CD4-positive, alpha-beta T cell treated with Interleukin-15 for 1 hour (primary cell): ENCODE results near the gene POLR3B.
"Not testable (repeated sequence)": the region's sequence is repeated elsewhere in the genome, so short reads cannot be mapped to it uniquely, and the experiment has no call there.

ENCODE experiments used
- DNase-seq: peaks from one replicate; pipeline ENCODE4 v3.0.0-alpha.2; 2020

The POLR3B gene

DNA sequence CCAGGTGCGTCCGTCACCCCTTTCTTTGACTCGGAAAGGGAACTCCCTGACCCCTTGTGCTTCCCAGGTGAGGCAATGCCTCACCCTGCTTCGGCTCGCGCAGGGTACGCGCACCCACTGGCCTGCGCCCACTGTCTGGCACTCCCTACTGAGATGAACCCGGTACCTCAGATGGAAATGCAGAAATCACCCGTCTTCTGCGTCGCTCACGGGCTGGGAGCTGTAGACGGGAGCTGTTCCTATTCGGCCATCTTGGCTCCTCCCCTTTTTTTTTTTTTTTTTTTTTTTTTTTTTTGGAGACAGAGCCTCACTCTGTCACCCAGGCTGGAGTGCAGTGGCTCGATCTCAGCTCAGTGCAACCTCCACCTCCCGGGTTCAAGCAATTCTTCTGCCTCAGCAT is 120.1 kb downstream of the POLR3B start:
- DNase-seq = not testable (repeated sequence)

DNA sequence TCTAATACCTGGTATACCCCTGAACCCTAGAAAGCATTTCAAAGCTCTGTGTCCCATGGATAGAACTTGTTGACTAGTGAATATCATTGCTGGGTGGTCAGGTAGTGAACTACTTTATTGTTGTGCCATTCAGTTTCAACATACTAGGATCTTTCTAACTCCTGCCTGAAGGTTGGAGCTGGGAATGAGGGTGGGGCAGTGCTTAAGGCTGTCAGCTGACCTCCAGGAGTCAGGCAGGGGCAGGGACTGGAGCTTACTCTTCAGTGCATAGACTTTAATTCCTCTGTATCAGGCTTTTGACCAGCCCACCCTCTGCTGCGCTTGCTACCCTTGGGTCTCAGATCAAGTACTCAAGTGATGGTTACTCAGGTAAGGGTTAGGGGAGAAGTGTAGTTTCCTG is 122.7 kb downstream of the POLR3B start:
- DNase-seq = no peak

DNA sequence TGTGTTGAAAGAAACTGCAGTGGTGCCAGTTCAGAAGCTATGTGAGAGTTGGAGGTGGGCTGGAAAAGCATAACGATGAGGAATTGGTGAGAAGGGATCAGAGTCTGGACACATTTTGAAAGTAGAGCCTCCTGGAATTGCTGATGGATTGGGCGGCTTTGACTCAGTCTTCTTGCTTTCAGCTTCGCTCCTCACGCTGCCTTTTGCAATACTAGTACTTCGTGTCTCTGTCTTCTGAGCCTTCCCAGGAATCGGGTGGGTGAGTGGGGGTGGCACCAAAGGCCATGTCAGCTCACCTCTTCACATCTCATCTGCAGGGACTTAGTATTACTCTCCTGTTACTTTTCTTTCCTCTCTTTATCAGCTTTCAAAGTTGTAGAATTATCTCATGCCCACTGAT is 123.7 kb downstream of the POLR3B start:
- no peak for DNase-seq

DNA sequence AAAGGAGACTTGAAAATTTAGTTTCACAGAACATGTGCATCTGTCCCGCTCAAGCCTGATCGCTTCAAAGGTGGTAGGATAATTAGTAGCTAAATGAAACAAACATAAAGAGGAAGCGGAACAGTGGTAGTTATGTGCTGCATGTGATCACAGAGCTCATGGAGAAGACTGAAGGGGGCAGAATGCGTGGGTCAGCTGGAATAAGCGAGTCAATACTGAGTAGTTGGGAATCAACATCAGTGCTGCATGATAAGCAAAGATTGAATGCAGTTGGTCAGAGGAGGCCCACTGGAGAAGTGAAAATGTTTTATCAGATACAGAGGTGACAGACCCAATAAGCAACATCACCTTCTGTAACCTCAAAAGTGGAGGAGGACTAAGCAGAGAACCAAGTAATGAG is 130.1 kb downstream of the POLR3B start:
- DNase-seq = no peak

DNA sequence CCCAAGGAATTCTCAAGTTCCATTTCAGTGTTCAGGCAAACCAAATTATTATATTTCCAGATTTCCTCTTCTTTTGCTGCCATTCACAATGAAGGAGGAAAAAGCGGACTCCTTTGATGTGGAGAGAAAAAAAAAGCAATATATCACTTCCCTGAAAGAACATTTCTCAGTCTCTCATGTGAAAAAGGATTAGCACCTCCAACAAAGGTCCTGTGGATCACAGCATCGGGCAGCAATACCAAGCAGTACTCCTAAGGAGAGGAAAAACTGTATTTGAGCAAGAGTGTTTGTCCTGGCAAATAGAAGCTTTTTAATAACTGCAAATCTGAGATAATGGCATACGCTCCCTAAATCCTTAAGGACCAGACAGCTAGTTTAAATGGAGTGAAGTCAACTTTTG is 131.3 kb downstream of the POLR3B start:
- DNase-seq = no peak

DNA sequence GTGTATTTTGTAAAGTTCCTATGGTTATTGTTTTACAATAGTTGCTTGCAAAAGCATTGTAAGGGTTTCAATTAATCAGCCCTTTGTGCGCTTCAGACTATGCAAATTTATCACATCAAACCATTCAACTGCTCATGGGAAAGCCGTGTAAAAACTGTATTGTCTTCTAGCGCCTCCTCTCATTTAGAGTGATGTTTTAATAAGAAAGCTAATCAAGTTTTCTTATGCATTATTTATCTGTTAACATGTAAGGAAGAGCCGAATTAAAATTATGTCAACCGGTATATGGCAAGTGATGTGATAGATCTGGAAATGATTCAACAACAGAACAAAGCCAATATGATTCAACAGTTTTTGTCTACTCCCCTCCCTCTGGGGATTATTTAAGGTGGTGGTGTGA is 132.7 kb downstream of the POLR3B start:
- DNase-seq = no peak

DNA sequence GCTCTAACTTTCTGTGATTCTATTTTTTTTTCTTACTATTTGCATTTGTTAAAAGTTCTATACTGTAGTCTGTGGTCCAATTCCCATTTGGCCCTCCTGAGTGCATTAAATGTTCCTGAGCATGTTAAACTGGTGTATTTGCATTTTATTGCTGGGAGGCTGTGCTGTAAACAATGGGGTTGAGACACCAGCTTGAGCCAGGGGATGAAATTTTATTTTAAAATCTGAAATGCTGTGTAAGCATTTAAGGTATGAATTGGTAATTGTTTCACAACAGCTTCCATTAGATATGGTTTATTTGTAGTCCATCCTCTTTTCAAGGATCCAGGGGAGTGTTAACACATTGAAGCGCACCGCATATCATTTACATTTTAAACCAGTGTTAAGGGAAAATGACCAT is 135.3 kb downstream of the POLR3B start:
- no peak for DNase-seq

DNA sequence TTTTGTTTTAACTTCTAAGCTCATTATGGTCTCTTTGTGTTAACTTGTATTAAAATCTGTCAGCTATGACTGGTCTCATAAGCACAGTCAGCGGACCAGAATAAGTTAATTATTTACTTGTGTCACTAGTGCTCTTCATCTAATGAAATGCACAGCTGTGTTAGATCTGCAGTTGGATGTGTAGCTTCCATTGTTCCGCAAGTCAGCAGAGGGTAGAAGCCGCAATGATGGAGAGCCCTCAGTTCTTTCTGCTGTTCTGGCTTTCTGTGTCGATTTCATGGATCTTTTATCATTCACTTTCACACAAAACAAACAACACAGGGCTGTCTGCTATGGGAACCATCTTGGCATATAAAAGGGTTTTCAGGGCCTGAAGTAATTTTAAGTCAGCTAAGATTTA is 136.0 kb downstream of the POLR3B start:
- DNase-seq = no peak

DNA sequence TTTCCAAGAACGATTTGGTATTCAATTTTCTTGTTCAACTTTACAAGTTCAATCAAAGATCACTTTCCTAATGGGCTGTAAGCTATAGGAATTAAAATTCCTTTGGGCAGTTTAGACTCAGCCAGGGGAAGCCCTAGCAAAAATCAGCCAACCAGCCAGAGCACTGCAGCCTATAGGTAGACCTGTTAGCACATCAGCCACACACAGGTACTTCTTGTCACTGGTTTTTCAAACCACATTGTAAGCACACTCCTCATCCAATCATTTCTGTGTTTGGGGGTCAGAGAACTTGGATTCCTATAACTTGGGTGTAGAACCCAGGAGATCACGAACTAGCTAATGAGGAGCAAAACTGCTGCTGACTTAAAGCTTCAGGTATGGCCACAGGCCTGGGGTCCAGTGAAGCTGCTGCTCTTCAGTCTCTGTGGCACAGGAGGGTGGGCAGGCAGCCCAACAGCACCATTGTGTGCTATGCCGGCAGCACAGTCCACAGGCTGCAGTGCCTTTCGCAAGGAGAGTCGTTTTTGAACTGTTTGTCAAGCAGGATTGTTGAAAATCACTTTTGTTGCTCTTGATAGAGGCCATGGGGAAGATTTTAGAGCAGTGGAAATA is 137.9 kb downstream of the POLR3B start:
- no peak for DNase-seq

DNA sequence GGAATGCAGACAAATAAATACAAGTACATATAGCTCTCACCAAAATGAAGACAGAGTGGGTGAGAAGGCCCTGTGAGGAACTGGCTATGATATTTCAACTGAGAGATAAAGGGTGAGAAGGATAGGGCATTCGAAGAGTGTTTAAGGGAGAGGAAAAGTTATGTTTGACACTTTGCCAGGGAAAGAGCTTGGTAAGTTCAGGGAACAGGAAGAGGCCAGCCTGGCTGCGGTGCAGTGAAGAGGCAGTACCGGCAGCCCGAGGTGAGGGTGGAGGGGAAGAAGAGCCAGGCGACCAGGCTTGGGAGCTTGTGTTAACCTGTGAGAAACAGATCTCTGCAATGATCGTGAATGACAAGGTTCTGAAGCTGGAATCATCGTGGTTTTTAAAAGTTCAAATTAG is 140.5 kb downstream of the POLR3B start:
- no peak for DNase-seq

DNA sequence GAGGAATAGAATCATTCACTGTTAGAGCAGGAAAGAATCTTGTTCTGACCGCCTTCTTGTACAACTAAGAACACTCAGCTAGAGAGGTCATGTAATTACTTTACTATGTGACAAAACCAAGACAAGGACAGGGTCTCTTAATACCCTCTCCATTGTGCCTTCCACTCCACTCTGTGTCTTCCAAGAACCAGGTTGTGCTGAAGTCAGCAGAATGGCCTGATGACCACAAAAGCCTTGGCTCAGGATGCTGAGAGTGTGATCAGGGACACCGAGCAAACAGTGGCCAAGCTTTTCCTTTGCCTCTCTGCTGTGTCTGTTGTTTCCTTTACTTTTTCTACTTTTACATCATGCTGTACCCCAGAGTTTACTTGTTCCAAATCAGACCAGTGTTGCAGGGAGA is 142.1 kb downstream of the POLR3B start:
- DNase-seq = no peak

DNA sequence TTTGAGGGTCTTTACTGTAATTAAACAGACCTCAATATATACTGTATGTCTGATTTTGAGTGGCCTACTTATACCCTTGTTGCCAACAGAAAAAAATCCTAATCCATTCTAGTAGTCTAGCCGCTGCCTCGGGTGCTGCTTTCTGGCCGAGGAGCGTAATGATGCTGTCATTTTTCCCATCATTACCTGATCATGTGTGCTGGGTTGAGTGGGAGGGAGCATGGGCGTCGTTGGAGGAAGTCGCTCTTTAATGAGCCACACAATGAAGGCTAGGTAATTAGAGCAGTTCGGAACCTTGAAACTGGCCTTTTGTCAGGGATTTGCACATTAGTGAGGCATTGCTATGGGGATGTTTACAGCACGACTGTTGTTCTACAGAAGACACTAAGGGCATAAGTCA is 149.1 kb downstream of the POLR3B start:
- no peak for DNase-seq

DNA sequence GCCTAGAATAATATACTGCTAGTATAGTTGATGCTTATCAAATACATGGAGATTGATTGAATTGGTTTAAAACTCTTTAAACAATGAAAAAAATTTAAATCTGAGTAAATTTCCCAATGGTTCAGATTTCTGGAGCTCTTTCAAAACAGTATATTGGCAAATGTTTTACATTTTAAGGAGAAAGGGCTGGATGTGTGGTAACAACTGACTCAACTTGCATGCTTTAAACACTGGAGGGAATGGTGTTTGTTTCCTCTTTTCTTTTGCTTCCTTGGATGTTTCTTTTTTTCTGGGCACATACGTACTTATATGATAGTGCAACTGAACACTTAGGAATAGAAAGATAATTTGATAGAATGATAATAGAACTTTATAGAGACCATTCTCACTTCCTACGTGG is 151.4 kb downstream of the POLR3B start:
- DNase-seq = no peak

DNA sequence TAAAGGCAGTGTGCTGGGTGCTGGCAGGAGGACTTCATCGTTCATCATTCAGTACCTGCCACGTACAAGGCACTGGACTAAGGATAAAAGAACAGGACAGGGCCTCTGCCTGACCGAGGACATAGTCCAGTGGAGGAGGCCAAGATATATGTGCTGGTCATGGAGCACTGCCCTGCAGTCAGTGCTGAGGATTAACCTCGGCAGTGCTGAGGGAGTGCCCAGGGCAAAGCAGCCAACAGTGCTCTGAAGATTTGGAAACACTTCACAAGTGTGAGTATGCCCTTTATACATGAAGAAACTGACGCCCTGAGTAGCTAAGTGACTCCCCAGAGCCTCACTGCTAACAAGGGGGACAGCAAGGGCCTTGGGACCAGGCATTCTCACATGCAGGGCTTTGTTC is 153.8 kb downstream of the POLR3B start:
- DNase-seq = no peak

DNA sequence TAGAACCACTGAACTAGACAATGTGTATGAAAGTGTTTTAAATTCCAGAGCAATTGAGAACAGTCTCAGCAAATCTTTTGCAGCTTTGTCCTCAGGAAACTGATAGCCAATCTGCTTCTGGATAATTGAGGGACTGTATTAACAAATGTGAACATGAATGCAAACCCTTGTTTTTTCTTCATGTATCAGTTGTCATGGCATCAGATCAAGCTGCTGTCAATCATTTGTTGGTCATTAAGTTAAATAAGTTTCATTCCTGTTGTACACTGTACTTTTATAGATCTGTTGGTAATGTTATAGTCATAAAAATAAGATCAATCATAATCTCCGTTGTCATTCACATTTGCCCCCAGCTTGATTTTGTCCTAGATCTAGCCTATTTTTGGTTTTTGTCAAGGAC is 159.8 kb downstream of the POLR3B start:
- DNase-seq = no peak

DNA sequence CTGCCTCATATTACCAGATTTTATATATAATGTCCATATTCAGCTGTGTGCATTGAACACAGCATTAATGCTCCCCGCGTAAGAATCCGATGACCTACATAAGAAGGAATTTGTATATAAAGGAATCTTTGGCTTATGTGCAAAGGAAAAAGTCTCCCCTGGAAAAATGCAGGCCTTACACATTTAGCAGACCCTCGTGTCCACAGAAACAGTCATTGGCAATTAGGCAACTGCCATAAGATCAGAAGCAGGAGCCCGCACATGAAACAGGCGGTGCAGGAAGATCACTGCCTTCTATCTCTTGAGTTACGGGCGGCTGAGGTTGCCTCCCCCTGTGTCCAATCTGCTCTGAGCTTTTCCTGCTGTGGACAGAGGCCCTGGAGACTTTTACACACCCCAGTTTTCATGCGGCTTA is 162.1 kb downstream of the POLR3B start:
- no peak for DNase-seq

DNA sequence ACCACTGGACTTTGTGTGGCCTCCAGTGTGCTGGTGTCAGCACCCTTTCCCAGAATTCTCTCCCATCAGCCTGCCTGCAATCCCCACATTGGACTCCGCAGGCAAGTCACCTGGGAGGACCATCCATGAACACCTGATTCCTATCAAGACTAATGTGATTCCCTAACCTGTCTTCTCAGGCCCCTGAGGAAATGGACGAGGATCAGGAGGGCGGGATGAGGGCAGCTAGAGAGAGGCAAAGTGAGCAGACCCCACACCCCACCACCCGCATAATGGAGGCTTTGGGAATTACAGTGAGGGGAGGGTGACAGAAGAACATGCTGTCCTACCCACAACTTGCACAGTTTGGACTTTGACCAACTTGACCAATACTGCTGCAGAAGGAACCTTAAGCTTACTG is 164.4 kb downstream of the POLR3B start:
- DNase-seq = no peak

DNA sequence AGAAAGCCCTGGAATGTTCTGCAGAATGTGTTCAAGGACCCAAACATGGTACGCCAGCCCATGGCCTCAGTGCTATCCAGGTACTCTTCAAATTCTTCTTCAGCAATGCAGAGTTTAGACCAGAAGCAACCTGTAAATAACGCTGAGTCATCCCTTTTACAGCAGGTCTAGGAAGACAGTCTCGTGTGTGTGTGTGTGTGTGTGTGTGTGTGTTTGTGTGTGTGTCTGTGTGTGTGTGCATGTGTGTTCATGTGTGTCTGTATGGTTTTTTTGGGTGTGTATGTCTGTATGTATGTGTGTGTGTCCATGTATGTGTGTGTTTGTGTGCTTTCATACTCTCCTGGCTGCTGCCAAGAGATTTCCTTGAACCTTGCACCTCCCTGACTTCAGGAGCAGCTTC is 165.2 kb downstream of the POLR3B start:
- DNase-seq = no peak

DNA sequence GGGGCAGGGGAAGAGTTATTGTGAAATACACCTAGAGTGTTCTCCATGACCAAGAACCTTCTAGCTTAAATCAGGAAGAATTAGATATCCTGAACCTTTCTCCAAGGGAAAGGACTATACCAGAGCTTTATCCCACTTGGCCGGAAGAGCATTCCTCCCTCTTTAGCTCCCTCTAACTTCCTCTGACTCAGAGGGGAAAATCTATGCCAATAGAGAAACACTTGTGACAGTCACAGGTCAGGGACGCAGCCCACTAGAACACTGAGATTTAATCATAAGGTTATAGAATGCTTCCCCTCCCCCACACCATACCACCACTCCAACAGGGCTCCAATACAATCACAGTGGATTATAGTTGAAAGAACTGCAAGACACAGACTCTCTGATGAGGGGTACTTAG is 169.8 kb downstream of the POLR3B start:
- DNase-seq = no peak

DNA sequence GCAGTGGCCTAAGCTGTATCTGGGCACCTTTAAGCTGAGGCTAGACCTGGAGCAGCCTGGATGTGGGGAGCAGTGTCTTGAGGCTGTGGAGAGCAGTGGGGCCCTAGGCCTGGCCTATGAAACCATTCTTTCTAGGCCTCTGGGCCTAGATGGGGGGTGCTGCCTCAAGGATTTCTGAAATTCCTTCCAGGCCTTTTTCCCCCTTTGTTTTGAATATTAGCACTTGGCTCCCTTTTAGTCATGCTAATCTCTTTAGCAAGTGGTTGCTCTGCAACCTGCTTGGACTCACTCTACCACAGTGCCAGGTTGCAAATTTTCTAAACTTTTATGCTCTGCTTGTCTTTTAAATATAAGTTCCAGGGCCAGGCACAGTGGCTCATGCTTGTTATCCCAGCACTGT is 183.7 kb downstream of the POLR3B start:
- no peak for DNase-seq

DNA sequence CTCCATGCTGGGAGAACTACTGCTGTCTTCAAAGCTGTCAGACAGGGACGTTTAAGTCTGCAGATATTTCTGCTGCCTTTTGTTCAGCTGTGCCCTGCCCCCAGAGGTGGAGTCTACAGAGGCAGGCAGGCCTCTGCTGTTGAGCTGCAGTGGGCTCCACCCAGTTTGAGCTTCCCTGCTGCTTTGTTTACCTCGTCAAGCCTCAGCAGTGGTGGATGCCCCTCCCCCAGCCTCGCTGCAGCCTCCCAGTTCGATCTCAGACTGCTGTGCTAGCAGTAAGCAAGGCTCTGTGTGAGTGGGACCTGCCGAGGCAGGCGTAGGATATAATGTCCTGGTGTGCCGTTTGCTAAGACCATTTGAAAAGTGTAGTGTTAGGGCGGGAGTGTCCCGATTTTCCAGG is 193.9 kb downstream of the POLR3B start:
- no peak for DNase-seq

DNA sequence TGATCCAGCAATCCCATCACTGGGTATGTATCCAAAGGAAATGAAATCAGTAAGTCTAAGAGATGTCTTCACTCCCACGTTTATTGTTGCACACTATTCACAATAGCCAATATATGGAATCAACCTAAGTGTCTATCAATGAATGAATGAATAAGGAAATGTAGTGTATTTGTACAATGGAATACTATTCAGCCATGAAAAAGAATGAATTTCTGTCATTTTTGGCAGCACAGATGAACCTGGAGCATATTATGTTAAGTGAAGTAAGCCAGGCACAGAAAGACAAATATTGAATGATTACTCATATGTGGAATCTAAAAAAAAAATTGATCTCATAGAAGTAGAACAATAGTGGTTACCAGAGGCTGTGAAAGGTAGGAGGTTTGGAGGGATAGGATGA is 194.7 kb downstream of the POLR3B start:
- DNase-seq = no peak
